B cell (primary cell): Measurements from ENCODE around the gene RNASEH2C. TPM values are rescaled to one million over a fixed set of nuclear protein-coding genes. Genes with fewer than 3 reads are reported as not detected.

Experiments
- ATAC-seq: fragments of 200-7000 bp; cut with Tn5 transposase; one replicate; pipeline ENCODE4 v1.10.0; 2021; ENCODE audit warnings: low read depth, mild to moderate bottlenecking, moderate number of reproducible peaks, moderate library complexity
- CTCF ChIA-PET: fragments of 350-600 bp; sonication (Branson Sonifier 250); formaldehyde crosslinking; loops from one replicate; lab custom pipeline; 2021; ENCODE audit warnings: antibody characterized with exemption, inconsistent platforms; lab: Charles Lee
- POLR2A ChIA-PET: fragments of 350-600 bp; sonication (Branson Sonifier 250); formaldehyde crosslinking; loops from one replicate; lab custom pipeline; 2021; ENCODE audit warnings: antibody characterized with exemption; lab: Charles Lee
- DNase-seq: peaks from one replicate; pipeline ENCODE4 v3.0.0; 2013
- H2AFZ ChIP-seq: 2 replicates; pipeline ENCODE4 v1.6.1; 2012; ENCODE audit warnings: mild to moderate bottlenecking, low read depth, low read length; ENCODE audit not compliant: insufficient read depth, poor library complexity, severe bottlenecking
- H3K27ac ChIP-seq, 2 donors: 1 replicate in 1 of 2; 2 replicates in 1 of 2; pipeline ENCODE4 v1.5.1; 2012 to 2013; ENCODE audit warnings: low read length in 2 of 2, mild to moderate bottlenecking in 2 of 2, moderate library complexity in 1 of 2
- H3K27me3 ChIP-seq, 4 experiments: fragments of 200-600 bp in 1 of 4; sonication (generic) in 1 of 4; replicated peaks in 1 of 4; 1 replicate in 2 of 4; 2 replicates in 2 of 4; pipeline versions ENCODE4 v1.6.1 to v1.7.0; 2013 to 2016; ENCODE audit warnings: low read length in 3 of 4, mild to moderate bottlenecking in 2 of 4, mixed read lengths in 1 of 4, moderate library complexity in 1 of 4; ENCODE audit not compliant: insufficient read depth in 4 of 4, control insufficient read depth in 3 of 4; ENCODE audit errors: control extremely low read depth in 1 of 4
- H3K36me3 ChIP-seq, 2 experiments: replicated peaks in 1 of 2; 1 replicate in 1 of 2; 2 replicates in 1 of 2; pipeline versions ENCODE4 v1.6.1 to v1.7.1; 2013; ENCODE audit warnings: low read length in 1 of 2; ENCODE audit not compliant: insufficient read depth in 2 of 2, control insufficient read depth in 1 of 2; ENCODE audit errors: control extremely low read depth in 1 of 2, extremely low read depth in 1 of 2
- H3K4me1 ChIP-seq, 2 donors: fragments of 200-600 bp in 1 of 2; sonication (generic) in 1 of 2; 1 replicate in 1 of 2; 2 replicates in 1 of 2; pipeline versions ENCODE4 v1.5.1 to v1.6.1; 2013 to 2017; ENCODE audit warnings: low read length in 2 of 2; ENCODE audit not compliant: control insufficient read depth in 2 of 2, insufficient read depth in 2 of 2
- H3K4me2 ChIP-seq: replicated peaks from 2 replicates; pipeline ENCODE3; 2012; ENCODE audit warnings: mild to moderate bottlenecking, low read depth, low read length; ENCODE audit not compliant: poor library complexity, severe bottlenecking
- H3K4me3 ChIP-seq, 5 experiments: fragments of 200-600 bp in 1 of 5; sonication (generic) in 1 of 5; 1 replicate in 3 of 5; 2 replicates in 2 of 5; pipeline versions ENCODE4 v1.5.1 to v1.7.0; 2011 to 2016; ENCODE audit warnings: low read length in 4 of 5, mild to moderate bottlenecking in 4 of 5, low read depth in 2 of 5, control low read depth in 1 of 5, moderate library complexity in 1 of 5; ENCODE audit not compliant: insufficient read depth in 1 of 5; ENCODE audit errors: control extremely low read depth in 1 of 5, extremely low read depth in 1 of 5
- H3K79me2 ChIP-seq: fragments of 200-600 bp; sonication (generic); one replicate; pipeline ENCODE4 v1.6.0; 2016; ENCODE audit warnings: low read length; ENCODE audit not compliant: control insufficient read depth, insufficient read depth
- H3K9ac ChIP-seq: fragments of 200-600 bp; sonication (generic); 2 replicates; pipeline ENCODE4 v1.6.1; 2017; ENCODE audit warnings: mild to moderate bottlenecking, low read length, moderate library complexity
- H3K9me3 ChIP-seq, 3 donors: one replicate each; pipeline versions ENCODE4 v1.6.1 to v1.7.1; 2013; ENCODE audit warnings: low read length in 2 of 3; ENCODE audit not compliant: control insufficient read depth in 2 of 3, insufficient read depth in 1 of 3; ENCODE audit errors: control extremely low read depth in 1 of 3
- H4K20me1 ChIP-seq: 2 replicates; pipeline ENCODE4 v1.6.0; 2012; ENCODE audit warnings: mild to moderate bottlenecking, low read length; ENCODE audit not compliant: insufficient read depth, control insufficient read depth, poor library complexity, severe bottlenecking
- H3K27ac Mint-ChIP-seq: one replicate; pipeline ENCODE4 v1.8.0; 2021; ENCODE audit warnings: mixed read lengths
- H3K27me3 Mint-ChIP-seq: one replicate; pipeline ENCODE4 v1.8.0; 2021; ENCODE audit warnings: mixed read lengths
- H3K4me1 Mint-ChIP-seq: one replicate; pipeline ENCODE4 v1.8.0; 2021; ENCODE audit warnings: mixed read lengths
- H3K4me3 Mint-ChIP-seq: one replicate; pipeline ENCODE4 v1.8.0; 2021; ENCODE audit warnings: mixed read lengths
- H3K9me3 Mint-ChIP-seq: one replicate; pipeline ENCODE4 v1.8.0; 2022; ENCODE audit warnings: mixed read lengths; ENCODE audit not compliant: insufficient read depth
- CTCF ChIP-seq: fragments of 200-600 bp; IDR thresholded peaks from one replicate; pipeline ENCODE4 v1.8.0; 2022; ENCODE audit warnings: antibody characterized with exemption, mild to moderate bottlenecking
- EZH2 ChIP-seq: IDR thresholded peaks from 2 replicates; pipeline ENCODE4 v1.6.1; 2012; ENCODE audit warnings: borderline replicate concordance, low read depth, mild to moderate bottlenecking, moderate library complexity, low read length; ENCODE audit not compliant: insufficient read depth, poor library complexity, severe bottlenecking
- WGBS: methylation state at CpG from one replicate; pipeline ENCODE4 v1.1.5; 2013; ENCODE audit warnings: missing lambda C conversion rate; ENCODE audit not compliant: insufficient coverage; 5-methylcytosine and 5-hydroxymethylcytosine counted together
- intact Hi-C: fragments of 100-400 bp; cut with micrococcal nuclease; formaldehyde crosslinking; loops from one replicate; pipeline ENCODE4 v1.10.0; 2022
- polyA plus RNA-seq: library from polyadenylated mRNA; depleted of rRNA; stranded (reverse); fragments of >200 nt; gene quantifications from 2 replicates; pipeline ENCODE4 v1.2.3, GENCODE V29; 2012
- total RNA-seq, 2 donors: library from RNA; stranded (reverse); fragments of 120-200 nt in 1 of 2; gene quantifications; 1 replicate in 1 of 2; 2 replicates in 1 of 2; pipeline versions ENCODE4 v1.2.3 to v1.2.4, GENCODE V29; 2013 to 2022

Gene RNASEH2C
- total and polyA plus RNA-seq, 2 donors (not counting 1 experiment from before 2014, with no cell fraction given) = 75.3 to 95.0 TPM

GRCh38 chr11:65696802-65697552, 23.6 kb downstream of the RNASEH2C start:
- no peak overlapping the region for H3K4me3 ChIP-seq
- WGBS = 93% methylated on average over 3 of the region's 5 CpGs
- TF ChIP-seq EZH2 (no peak), CTCF (no peak)
- H3K27ac ChIP-seq = no peak overlapping the region
- no peak overlapping the region for H2AFZ ChIP-seq
- no peak overlapping the region for H3K9ac ChIP-seq
- H3K4me3 Mint-ChIP-seq = no peak overlapping the region
- DNase-seq (no peak), ATAC-seq (no peak)
- H3K27me3 Mint-ChIP-seq = peaks cover 3% of the 10 kb centered on the region
- H3K79me2 ChIP-seq = no peaks in the 10 kb centered on the region
- H3K27me3 ChIP-seq = no peaks in the 10 kb centered on the region
- no peaks in the 10 kb centered on the region for H3K9me3 ChIP-seq
- peaks cover 7% of the 10 kb centered on the region for H3K4me1 Mint-ChIP-seq
- no peaks in the 10 kb centered on the region for H3K36me3 ChIP-seq
- peaks cover 5 to 7% of the 10 kb centered on the region in 2 donors for H3K4me1 ChIP-seq
- H4K20me1 ChIP-seq = no peaks in the 10 kb centered on the region
- H3K9me3 Mint-ChIP-seq = no peaks in the 10 kb centered on the region
- ChIA-PET CTCF (interaction anchor here (0.6 kb wide), 1 partner anchor 74 kb away, joined by 3 read pairs; no protein-coding TSS in a partner anchor), POLR2A (interaction anchor here (0.6 to 0.8 kb wide), 3 partner anchors 76 to 249 kb away, joined by 5 to 10 read pairs (median 6); no protein-coding TSS in a partner anchor)
- no peak overlapping the region for H3K27ac Mint-ChIP-seq
- intact Hi-C loops = no loop called here
- no peak overlapping the region for H3K4me2 ChIP-seq
